Subcutaneous adipose tissue (tissue), 4 donors: ENCODE measurements around the gene SHMT1. TPM values are rescaled to one million over a fixed set of nuclear protein-coding genes. Genes with fewer than 3 reads are reported as not detected.

Experiments used
- CTCF ChIP-seq: fragments of 450-650 bp; IDR thresholded peaks from one replicate; pipeline ENCODE4 v1.5.1; 2016; ENCODE audit warnings: low read depth, mild to moderate bottlenecking, control low read depth, antibody characterized with exemption, moderate library complexity
- total RNA-seq, 4 donors: library from RNA; depleted of rRNA; stranded (reverse); fragments of >200 nt; gene quantifications; one replicate each; pipeline ENCODE4 v1.1.0, GENCODE V29; 2016

Gene SHMT1
- total RNA-seq, 4 donors from 2014 or later, result 88.1 to 257 (median 104) TPM

GRCh38 chr17:18318771-18319450, 44.4 kb downstream of the SHMT1 start:
- no peak for TF ChIP-seq CTCF

GRCh38 chr17:18318117-18318516, 45.2 kb downstream of the SHMT1 start:
- TF ChIP-seq CTCF, result no peak

GRCh38 chr17:18315961-18316360, 47.4 kb downstream of the SHMT1 start:
- no peak for TF ChIP-seq CTCF

- TF ChIP-seq CTCF, result no peak
These were observed 47.8 kb downstream of the SHMT1 start for GRCh38 chr17:18315562-18315922.

GRCh38 chr17:18314731-18315561, 48.4 kb downstream of the SHMT1 start, which contains the start of the genes SMCR8 and TOP3A:
Gene SMCR8 (plus strand): TSS chr17:18315293. CDS start chr17:18315790, 497 bp downstream.
Gene TOP3A (minus strand): TSS chr17:18314994. CDS start chr17:18314778, 216 bp downstream.
- no peak for TF ChIP-seq CTCF

- no peak for TF ChIP-seq CTCF
These were observed 49.2 kb downstream of the SHMT1 start for GRCh38 chr17:18314059-18314730.

GRCh38 chr17:18309202-18309601, 54.1 kb downstream of the SHMT1 start:
- no peak for TF ChIP-seq CTCF
